Omental fat pad (tissue), 4 donors: Measurements from ENCODE around the gene EPHA4. TPM values are rescaled to one million over a fixed set of nuclear protein-coding genes. Genes with fewer than 3 reads are reported as not detected.

Experiments used
- ATAC-seq: fragments of 150-250 bp; one replicate; pipeline ENCODE4 v1.9.1; 2016; ENCODE audit warnings: mild to moderate bottlenecking, moderate library complexity; ENCODE audit not compliant: low FRiP score
- DNase-seq: peaks from one replicate; pipeline ENCODE4 v3.0.0-alpha.2; 2019; ENCODE audit warnings: low spot score
- total RNA-seq, 4 donors: library from RNA; depleted of rRNA; stranded (reverse); fragments of >200 nt; gene quantifications; one replicate each; pipeline ENCODE4 v1.1.0, GENCODE V29; 2016
- TF ChIP-seq, protein P1 (sequence below), 3 donors: fragments of 450-650 bp; IDR thresholded peaks; one replicate each; pipeline ENCODE4 v1.5.1; 2016 to 2017; ENCODE audit warnings: antibody characterized with exemption in 3 of 3, mild to moderate bottlenecking in 3 of 3, moderate library complexity in 2 of 3

EPHA4 gene
- total RNA-seq, 4 donors from 2014 or later, result 18.5 to 43.0 (median 23.6) TPM

DNA sequence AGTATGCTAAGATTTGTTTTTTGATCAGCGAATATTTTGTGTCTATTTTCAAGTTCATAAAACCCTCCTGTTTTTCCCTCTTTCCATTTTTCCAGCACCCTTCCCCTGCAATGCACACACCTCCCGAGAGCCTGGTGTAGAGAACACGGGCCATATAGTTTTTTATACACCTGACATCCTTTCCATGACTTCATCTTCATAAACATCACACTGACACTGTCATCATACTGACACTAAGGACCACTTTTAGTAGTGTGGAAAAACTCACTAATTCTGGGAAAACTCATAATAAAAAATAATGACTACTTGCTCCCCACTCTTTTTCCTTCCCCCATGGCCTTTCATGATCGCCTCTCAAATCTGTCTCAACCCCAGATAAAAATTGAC, 70.2 kb downstream of the EPHA4 start:
- DNase-seq, result no peak
- peak; percentile 13 for ATAC-seq
- TF ChIP-seq, protein P1, sequence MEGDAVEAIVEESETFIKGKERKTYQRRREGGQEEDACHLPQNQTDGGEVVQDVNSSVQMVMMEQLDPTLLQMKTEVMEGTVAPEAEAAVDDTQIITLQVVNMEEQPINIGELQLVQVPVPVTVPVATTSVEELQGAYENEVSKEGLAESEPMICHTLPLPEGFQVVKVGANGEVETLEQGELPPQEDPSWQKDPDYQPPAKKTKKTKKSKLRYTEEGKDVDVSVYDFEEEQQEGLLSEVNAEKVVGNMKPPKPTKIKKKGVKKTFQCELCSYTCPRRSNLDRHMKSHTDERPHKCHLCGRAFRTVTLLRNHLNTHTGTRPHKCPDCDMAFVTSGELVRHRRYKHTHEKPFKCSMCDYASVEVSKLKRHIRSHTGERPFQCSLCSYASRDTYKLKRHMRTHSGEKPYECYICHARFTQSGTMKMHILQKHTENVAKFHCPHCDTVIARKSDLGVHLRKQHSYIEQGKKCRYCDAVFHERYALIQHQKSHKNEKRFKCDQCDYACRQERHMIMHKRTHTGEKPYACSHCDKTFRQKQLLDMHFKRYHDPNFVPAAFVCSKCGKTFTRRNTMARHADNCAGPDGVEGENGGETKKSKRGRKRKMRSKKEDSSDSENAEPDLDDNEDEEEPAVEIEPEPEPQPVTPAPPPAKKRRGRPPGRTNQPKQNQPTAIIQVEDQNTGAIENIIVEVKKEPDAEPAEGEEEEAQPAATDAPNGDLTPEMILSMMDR (IDR thresholded peaks at IDR 0.05), result no peak

DNA sequence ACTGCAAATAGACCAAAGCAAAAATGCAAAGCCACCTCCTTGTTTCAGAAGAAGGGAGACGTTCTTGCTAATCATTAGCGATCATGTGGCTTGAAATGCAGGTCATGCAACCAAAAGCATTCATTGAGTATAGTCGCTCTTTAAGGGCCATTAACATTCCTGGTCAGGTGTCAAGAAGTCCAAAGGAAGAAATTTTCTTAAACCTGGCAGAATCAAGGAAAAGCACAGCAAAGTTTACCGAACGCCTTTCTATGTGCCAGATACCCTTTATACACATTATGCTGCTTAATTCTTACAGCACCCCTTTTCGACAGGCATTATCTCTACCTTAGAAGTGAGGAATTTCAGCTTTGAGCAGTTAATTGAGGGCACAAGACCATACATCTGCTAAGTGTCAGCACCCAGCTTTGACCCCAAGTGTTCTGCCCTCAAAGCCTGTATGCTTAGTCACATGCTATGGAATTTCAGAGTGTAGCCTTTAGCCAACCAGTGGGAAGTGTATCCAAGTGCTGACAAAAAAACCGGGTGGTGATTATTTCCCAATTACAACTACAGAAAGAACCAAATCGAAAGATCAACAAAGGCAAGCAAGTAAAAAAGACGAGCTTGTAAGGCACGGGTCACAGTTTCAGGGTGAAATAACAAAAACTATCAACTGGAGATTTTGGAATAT, 70.8 kb downstream of the EPHA4 start:
- DNase-seq, result no peak
- TF ChIP-seq, protein P1 (IDR thresholded peaks at IDR 0.05), result no peak

DNA sequence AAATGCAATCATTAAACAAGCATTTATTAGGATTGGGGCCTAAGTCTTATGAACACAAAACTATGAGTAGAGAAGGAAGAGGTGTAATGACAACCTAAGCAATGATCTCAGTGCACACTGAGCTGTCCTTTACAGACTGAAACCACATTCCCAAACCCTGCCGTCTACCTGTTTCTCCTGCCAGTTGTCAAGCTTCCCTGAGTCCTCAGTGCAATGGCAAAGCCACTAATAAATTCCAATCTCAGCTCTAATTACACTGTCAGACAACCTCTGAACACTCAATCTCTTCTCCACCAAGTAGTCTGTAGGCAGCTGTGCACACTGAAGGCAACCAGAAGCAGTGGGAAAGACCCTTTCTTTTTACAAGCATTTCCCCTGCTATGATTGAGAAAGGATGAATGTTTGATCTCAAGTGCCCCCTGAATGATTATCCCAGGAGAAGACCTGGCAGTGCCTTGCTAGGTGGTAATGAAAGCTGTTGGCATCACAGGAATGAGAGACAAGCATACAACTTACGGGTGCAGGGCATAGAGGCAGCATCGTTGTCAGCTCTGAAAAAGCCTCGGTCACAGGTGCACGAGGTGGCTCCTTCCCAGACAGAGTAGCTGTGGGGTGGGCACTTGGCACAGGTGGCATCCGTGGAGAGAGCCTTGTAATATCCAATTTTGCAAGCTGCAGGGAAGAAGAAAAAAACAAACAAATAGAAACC, 71.4 kb downstream of the EPHA4 start:
- DNase-seq (no peak), ATAC-seq (no peak)
- TF ChIP-seq, protein P1 (IDR thresholded peaks at IDR 0.05), result no peak

More for the DNA sequence above, 70.8 kb downstream of the EPHA4 start:
- peak; percentile 77 for ATAC-seq

DNA sequence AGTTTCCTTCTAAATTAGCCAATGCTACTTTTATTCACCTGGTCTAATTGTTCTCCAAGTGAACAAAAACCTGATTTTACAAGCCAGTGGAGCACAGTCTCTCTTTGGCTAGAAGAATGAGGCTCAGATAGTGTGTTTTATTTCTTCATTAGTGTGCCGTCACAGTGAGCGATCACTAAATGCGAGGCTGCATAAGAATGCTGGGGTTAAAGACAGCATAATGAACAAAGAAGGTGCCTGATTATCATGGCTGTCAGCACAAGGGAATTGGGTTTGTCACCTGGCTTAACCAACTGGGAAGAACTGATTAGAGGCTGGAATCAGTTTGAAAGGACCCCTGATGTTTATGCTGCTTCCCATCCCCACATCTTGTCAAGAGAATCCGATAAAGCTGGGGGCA, 76.4 kb downstream of the EPHA4 start:
- no peak for DNase-seq
- ATAC-seq, result no peak
- TF ChIP-seq, protein P1 (IDR thresholded peaks at IDR 0.05), result no peak

DNA sequence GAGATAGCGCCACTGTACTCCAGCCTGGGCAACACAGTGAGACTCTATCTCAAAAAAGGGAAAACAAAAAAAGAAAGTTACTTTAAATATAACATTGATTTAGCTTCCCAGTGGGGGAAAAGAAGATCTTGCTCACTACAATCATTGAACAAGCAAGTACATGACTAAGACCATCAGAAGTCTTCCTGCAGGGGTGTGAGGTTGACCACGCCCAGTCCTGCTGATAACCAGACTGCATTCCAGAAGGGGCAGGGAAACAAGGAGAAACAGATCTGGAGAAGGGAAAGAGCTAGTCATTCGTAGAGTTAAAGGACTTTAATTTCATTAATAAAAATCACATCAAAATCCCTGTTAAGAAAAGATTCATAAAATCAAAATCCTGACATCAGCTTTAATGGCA, 77.5 kb downstream of the EPHA4 start:
- DNase-seq, result no peak
- no peak for ATAC-seq
- TF ChIP-seq, protein P1 (IDR thresholded peaks at IDR 0.05), result no peak

DNA sequence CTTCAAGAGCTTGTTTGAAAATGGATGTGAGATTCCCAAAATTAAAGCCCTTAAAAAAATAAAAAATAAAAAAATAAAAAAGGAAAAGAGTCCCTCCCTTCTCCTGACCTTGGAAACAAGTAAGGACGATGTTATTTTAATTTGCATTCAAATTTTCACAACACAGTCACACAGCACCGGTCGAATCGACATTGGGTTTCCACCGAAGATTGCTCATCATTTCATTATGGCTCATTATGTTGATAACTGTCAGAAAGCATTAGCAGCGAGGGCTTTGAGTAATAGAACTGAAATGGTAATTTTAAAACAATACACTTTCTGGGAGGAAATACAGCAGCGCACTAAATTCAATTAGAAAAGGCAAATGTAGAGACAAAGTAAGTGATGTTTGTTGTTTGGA, 78.7 kb downstream of the EPHA4 start:
- ATAC-seq (no peak), DNase-seq (no peak)
- TF ChIP-seq, protein P1 (IDR thresholded peaks at IDR 0.05), result no peak

DNA sequence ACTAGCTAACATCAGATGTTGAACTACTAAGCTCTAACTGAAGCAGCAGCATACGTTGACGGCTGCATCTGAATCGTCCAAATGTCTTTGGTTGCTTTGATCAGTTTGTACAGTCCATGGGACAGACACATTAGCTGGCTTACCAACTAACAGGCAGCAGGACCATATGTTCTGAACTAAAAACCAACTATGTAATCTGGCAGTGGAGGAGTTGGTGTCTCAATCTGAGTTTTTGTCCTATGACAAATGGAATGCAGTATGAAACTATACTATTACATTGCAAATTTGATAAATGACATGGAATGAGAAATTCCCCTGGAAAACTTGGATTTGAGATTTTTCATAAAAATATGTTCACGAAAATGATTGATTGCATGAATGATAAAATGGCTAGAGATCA, 79.5 kb downstream of the EPHA4 start:
- DNase-seq (no peak), ATAC-seq (no peak)
- TF ChIP-seq, protein P1 (IDR thresholded peaks at IDR 0.05), result no peak
